Neural cell (in vitro differentiated cells): ENCODE results near the gene GATM. TPM values are rescaled to one million over a fixed set of nuclear protein-coding genes. Genes with fewer than 3 reads are reported as not detected.
"Not testable (repeated sequence)": the region's sequence is repeated elsewhere in the genome, so short reads cannot be mapped to it uniquely, and the experiment has no call there.

ENCODE experiments used
- H2AFZ ChIP-seq: fragments of 200-600, 300-800 bp; sonication (generic), shearing (Covaris generic); 2 replicates; pipeline ENCODE4 v1.6.0; 2014; ENCODE audit warnings: low read depth, mild to moderate bottlenecking, antibody characterized with exemption, low read length, moderate library complexity
- H3F3A ChIP-seq: fragments of 200-600 bp; shearing (Covaris generic); 2 replicates; pipeline ENCODE4 v1.6.1; 2016; ENCODE audit warnings: mild to moderate bottlenecking, moderate library complexity, mixed read lengths, antibody characterized with exemption, low read length; ENCODE audit not compliant: insufficient read depth, poor library complexity, severe bottlenecking
- H3K27ac ChIP-seq: fragments of 200-600, 300-800 bp; sonication (generic), shearing (Covaris generic); 2 replicates; pipeline ENCODE4 v1.5.1; 2014; ENCODE audit warnings: mild to moderate bottlenecking, low read length, moderate library complexity
- H3K27me3 ChIP-seq: fragments of 300-800, 200-600 bp; sonication (generic), shearing (Covaris generic); 2 replicates; pipeline ENCODE4 v1.6.0; 2014; ENCODE audit warnings: mild to moderate bottlenecking, low read depth, low read length, moderate library complexity; ENCODE audit not compliant: insufficient read depth
- H3K36me3 ChIP-seq: fragments of 300-800, 200-600 bp; sonication (generic), shearing (Covaris generic); 2 replicates; pipeline ENCODE4 v1.5.1; 2014; ENCODE audit warnings: mild to moderate bottlenecking, antibody characterized with exemption, low read length, moderate library complexity; ENCODE audit not compliant: insufficient read depth
- H3K4me2 ChIP-seq: fragments of 300-800, 200-600 bp; sonication (generic), shearing (Covaris generic); 2 replicates; pipeline ENCODE4 v1.6.0; 2014; ENCODE audit warnings: mild to moderate bottlenecking, low read length
- H3K4me3 ChIP-seq: fragments of 300-800, 200-600 bp; sonication (generic), shearing (Covaris generic); 2 replicates; pipeline ENCODE4 v1.5.1; 2014; ENCODE audit warnings: mild to moderate bottlenecking, low read length, moderate library complexity
- H3K79me2 ChIP-seq: fragments of 200-600 bp; shearing (Covaris generic); replicated peaks from 2 replicates; pipeline ENCODE4 v1.6.0; 2014; ENCODE audit warnings: mild to moderate bottlenecking, low read length, moderate library complexity; ENCODE audit not compliant: insufficient read depth
- H3K9ac ChIP-seq: fragments of 300-800, 200-600 bp; sonication (generic), shearing (Covaris generic); 2 replicates; pipeline ENCODE4 v1.6.1; 2016; ENCODE audit warnings: mild to moderate bottlenecking, low read length, mixed read lengths
- H3K9me2 ChIP-seq: fragments of 200-600 bp; shearing (Covaris generic); 2 replicates; pipeline ENCODE4 v1.6.1; 2016; ENCODE audit warnings: mild to moderate bottlenecking, low read length, mixed read lengths; ENCODE audit not compliant: insufficient read depth
- H3K9me3 ChIP-seq: fragments of 200-600, 300-800 bp; sonication (generic), shearing (Covaris generic); 2 replicates; pipeline ENCODE4 v1.6.1; 2016; ENCODE audit warnings: mild to moderate bottlenecking, mixed run types, low read length, moderate library complexity, mixed read lengths
- H4K20me1 ChIP-seq: fragments of 200-600 bp; shearing (Covaris generic); 2 replicates; pipeline ENCODE4 v1.6.1; 2016; ENCODE audit warnings: mild to moderate bottlenecking, mixed run types; ENCODE audit not compliant: insufficient read depth
- EP300 ChIP-seq: fragments of 450-650 bp; conservative IDR thresholded peaks from 2 replicates; pipeline ENCODE4 v1.6.1; 2014; ENCODE audit warnings: antibody characterized with exemption, mild to moderate bottlenecking, moderate library complexity; ENCODE audit not compliant: poor library complexity, severe bottlenecking
- EZH2 ChIP-seq: fragments of 200-600, 300-800 bp; shearing (Covaris generic), sonication (generic); IDR thresholded peaks from 2 replicates; pipeline ENCODE4 v1.6.1; 2014; ENCODE audit warnings: antibody characterized with exemption, low read length, borderline replicate concordance, mild to moderate bottlenecking; ENCODE audit not compliant: insufficient read depth, poor library complexity, severe bottlenecking
- MXI1 ChIP-seq: fragments of 450-650 bp; conservative IDR thresholded peaks from 2 replicates; pipeline ENCODE4 v1.6.1; 2014; ENCODE audit warnings: antibody characterized with exemption, mild to moderate bottlenecking; ENCODE audit not compliant: poor library complexity, severe bottlenecking
- POLR2AphosphoS5 ChIP-seq: IDR thresholded peaks from 2 replicates; pipeline ENCODE4 v1.6.1; 2012
- RAD21 ChIP-seq: fragments of 450-650 bp; conservative IDR thresholded peaks from 2 replicates; pipeline ENCODE4 v1.6.1; 2014; ENCODE audit warnings: antibody characterized with exemption, mild to moderate bottlenecking, moderate library complexity
- REST ChIP-seq: IDR thresholded peaks from 2 replicates; pipeline ENCODE4 v1.6.1; 2012; ENCODE audit warnings: borderline replicate concordance
- SMC3 ChIP-seq: fragments of 450-650 bp; conservative IDR thresholded peaks from 2 replicates; pipeline ENCODE4 v1.6.1; 2014; ENCODE audit warnings: antibody characterized with exemption, mild to moderate bottlenecking, moderate library complexity; ENCODE audit not compliant: poor library complexity
- TAF1 ChIP-seq: IDR thresholded peaks from 2 replicates; pipeline ENCODE4 v1.6.1; 2012; ENCODE audit warnings: low read depth
- polyA plus RNA-seq: library from polyadenylated mRNA; depleted of rRNA; stranded (reverse); fragments of >200 nt; gene quantifications from 2 replicates; pipeline ENCODE4 v1.2.3, GENCODE V29; 2014
- TF ChIP-seq, protein P1 (sequence below): fragments of 450-650 bp; IDR thresholded peaks from 2 replicates; pipeline ENCODE4 v1.5.1; 2014; ENCODE audit warnings: antibody characterized with exemption, mild to moderate bottlenecking, moderate library complexity; ENCODE audit not compliant: poor library complexity, severe bottlenecking

Gene GATM
- polyA plus RNA-seq, 1 donor from 2014 or later: 13.3 TPM

GRCh38 chr15:45372041-45372995, 6.0 kb downstream of the GATM start:
- no peaks in the 10 kb centered on the region for H4K20me1 ChIP-seq
- H3K36me3 ChIP-seq: no peaks in the 10 kb centered on the region
- no peaks in the 10 kb centered on the region for H3K9me2 ChIP-seq
- H2AFZ ChIP-seq: no peak overlapping the region
- no peaks in the 10 kb centered on the region for H3K9me3 ChIP-seq
- no peak overlapping the region for H3K9ac ChIP-seq
- no peak overlapping the region for H3K4me2 ChIP-seq
- H3K27me3 ChIP-seq: peaks cover 12% of the 10 kb centered on the region
- H3K27ac ChIP-seq: no peak overlapping the region
- TF ChIP-seq TAF1 (no peak), REST (no peak), MXI1 (no peak), EZH2 (no peak), POLR2AphosphoS5 (no peak), RAD21 (no peak), EP300 (no peak), SMC3 (no peak)
- TF ChIP-seq, protein P1, sequence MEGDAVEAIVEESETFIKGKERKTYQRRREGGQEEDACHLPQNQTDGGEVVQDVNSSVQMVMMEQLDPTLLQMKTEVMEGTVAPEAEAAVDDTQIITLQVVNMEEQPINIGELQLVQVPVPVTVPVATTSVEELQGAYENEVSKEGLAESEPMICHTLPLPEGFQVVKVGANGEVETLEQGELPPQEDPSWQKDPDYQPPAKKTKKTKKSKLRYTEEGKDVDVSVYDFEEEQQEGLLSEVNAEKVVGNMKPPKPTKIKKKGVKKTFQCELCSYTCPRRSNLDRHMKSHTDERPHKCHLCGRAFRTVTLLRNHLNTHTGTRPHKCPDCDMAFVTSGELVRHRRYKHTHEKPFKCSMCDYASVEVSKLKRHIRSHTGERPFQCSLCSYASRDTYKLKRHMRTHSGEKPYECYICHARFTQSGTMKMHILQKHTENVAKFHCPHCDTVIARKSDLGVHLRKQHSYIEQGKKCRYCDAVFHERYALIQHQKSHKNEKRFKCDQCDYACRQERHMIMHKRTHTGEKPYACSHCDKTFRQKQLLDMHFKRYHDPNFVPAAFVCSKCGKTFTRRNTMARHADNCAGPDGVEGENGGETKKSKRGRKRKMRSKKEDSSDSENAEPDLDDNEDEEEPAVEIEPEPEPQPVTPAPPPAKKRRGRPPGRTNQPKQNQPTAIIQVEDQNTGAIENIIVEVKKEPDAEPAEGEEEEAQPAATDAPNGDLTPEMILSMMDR: no peak
- H3F3A ChIP-seq: no peaks in the 10 kb centered on the region
- H3K79me2 ChIP-seq: no peaks in the 10 kb centered on the region
- H3K4me3 ChIP-seq: no peak overlapping the region

DNA sequence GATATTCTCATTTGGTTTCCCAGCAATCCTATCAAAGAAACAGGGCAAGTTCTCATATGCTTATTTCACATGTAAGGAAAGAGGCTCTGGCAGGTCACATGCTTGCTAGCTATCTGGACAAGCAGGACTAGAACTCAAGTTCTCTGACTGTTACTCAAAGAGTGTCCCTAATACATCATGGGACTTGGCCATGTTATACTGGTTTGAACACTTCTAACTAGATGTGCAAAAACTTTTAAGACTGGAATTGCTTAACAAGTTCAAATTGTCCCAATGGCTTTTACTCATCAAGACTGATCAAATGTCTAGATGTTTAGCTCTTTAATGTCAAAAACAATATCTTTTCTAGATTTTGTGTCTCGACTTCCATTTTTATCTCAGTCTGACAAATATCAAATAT, 6.8 kb downstream of the GATM start:
- H3F3A ChIP-seq: no peaks in the 10 kb centered on the region
- no peaks in the 10 kb centered on the region for H3K9me2 ChIP-seq
- H2AFZ ChIP-seq: no peak overlapping the region
- H3K27me3 ChIP-seq: peaks cover 4% of the 10 kb centered on the region
- TF ChIP-seq REST (no peak), POLR2AphosphoS5 (no peak), EP300 (no peak), TAF1 (no peak), EZH2 (no peak), SMC3 (no peak), MXI1 (no peak), RAD21 (no peak)
- TF ChIP-seq, protein P1: no peak
- H3K9ac ChIP-seq: no peak overlapping the region
- H3K4me2 ChIP-seq: no peak overlapping the region
- H3K9me3 ChIP-seq: no peaks in the 10 kb centered on the region
- H3K27ac ChIP-seq: no peak overlapping the region
- no peaks in the 10 kb centered on the region for H3K79me2 ChIP-seq
- no peaks in the 10 kb centered on the region for H3K36me3 ChIP-seq
- no peaks in the 10 kb centered on the region for H4K20me1 ChIP-seq
- H3K4me3 ChIP-seq: no peak overlapping the region

- not testable (repeated sequence) for H3K79me2 ChIP-seq, H3K9me2 ChIP-seq, H3F3A ChIP-seq, H3K27ac ChIP-seq, H3K4me3 ChIP-seq, H3K9me3 ChIP-seq, H3K9ac ChIP-seq, H2AFZ ChIP-seq, H4K20me1 ChIP-seq, H3K36me3 ChIP-seq, H3K4me2 ChIP-seq, H3K27me3 ChIP-seq
These were observed 8.3 kb downstream of the GATM start for GRCh38 chr15:45370042-45370441.
